GM18505 (cell line): ENCODE measurements around the gene DKK1.
"Not testable (repeated sequence)": the region's sequence is repeated elsewhere in the genome, so short reads cannot be mapped to it uniquely, and the experiment has no call there.

ENCODE experiments used
- ATAC-seq: cut with Tn5 transposase; IDR thresholded peaks from one replicate; pipeline ENCODE4 v1.9.1; 2021; ENCODE audit not compliant: unreplicated experiment
- POLR2A ChIP-seq: IDR thresholded peaks from 4 replicates; pipeline ENCODE4 v1.6.1; 2011; ENCODE audit warnings: borderline replicate concordance; ENCODE audit not compliant: insufficient read depth, insufficient read length; ENCODE audit errors: extremely low read depth

Gene DKK1

DNA sequence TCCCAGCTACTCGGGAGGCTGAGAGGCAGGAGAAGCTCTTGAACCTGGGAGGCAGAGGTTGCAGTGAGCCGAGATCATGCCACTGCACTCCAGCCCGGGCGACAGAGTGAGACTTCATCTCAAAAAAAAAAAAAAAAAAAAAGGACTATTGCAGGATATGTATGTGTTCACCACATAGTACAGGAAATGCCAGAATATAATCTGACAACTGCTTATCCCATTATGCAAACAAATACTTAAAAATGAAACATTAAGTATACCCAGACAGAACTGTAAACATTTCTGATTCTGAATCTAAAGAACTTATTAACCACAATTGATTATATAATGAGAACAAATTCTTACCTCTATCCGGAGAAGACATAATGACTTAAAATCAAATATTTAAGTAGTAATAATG is 18.7 kb downstream of the DKK1 start:
- no peak for ATAC-seq
- no peak for TF ChIP-seq POLR2A

GRCh38 chr10:52334595-52334994 is 20.5 kb downstream of the DKK1 start:
- no peak for TF ChIP-seq POLR2A
- no peak for ATAC-seq

GRCh38 chr10:52335665-52336064 is 21.6 kb downstream of the DKK1 start:
- ATAC-seq, result no peak

DNA sequence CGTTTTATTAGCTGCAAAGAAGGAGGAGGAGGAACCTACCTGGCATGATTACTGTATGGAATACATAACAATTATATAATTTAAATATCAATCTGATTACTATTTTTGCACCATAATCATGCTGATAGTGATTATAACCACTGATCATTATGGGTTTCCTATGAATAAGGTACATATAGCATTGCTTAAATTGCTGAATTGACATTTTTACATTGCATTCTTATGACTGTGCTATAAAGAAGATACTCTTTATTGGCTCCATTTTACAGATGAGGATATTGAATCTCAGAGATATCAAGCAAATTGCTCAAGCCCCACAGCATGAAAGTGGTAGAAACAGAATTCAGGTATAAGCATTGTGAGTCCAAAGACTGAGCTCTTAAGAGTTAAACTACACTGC is 23.1 kb downstream of the DKK1 start:
- ATAC-seq, result no peak
- TF ChIP-seq POLR2A, result no peak

More at GRCh38 chr10:52335665-52336064, 21.6 kb downstream of the DKK1 start:
- no peak for TF ChIP-seq POLR2A

DNA sequence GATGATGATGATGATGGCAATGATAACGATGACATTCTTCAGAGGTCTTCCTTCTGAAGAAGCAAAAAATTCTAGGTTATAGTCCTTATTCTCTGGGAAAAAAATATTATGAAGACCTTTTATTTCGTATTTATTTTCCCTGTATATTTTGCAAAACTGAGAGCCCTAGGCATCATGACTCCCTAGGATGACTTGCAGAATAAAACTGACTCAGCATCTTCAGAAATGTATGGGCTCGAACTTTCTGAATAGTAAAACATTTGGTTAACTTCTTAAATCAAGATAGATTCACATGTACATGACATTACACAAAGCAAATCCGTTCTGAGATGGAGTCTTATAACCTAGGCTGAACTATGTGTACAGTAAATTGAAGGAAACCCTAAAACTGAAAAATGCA is 29.4 kb downstream of the DKK1 start:
- ATAC-seq, result no peak
- no peak for TF ChIP-seq POLR2A

DNA sequence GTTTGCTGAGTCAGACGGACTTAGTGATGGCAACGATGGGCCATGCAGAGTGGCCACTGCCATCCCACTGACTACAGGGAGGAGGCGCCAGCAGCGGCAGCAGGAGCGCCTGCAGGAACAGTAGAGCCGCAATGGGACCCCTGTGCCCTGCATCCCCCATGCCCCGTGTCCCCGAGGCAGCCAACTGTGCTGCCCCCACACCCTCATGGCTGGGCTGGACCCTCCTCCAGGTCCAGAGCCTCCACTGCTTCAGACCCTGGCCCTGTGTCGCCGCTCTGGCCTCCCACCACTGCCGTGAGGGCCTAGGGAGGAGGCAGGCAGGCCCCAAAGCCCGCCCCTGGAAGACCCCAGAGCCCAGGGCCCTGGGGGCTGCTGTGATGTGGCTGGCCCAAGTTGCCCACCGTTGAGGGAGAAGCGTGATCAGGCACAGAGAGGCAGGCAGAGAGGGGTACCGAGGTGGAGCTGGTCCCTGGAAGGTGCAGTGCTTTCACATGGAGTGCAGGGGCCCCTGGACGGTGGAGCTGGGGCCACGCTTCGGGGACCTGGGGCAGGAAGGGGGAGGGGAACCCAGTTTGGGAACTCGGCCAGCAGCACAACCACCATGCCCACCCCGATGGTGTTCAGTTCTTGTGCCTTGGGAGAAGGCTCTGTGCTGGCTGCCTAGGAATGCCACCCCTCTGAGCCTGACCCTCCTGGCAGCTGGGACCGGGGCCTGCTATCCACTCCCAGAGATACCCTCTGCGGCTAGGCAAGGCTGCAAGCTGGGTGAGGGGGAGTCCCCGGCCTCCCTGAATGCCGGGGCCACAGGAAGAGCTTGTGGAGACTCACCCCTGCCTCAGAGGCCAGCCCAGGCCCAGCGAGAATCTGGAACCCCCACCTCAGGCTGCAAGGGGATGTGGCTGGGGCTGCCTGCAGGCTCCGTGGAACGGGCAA is 32.6 kb downstream of the DKK1 start:
- ATAC-seq, result no peak
- TF ChIP-seq POLR2A, result no peak

GRCh38 chr10:52347327-52347667 is 33.2 kb downstream of the DKK1 start:
- no peak for ATAC-seq
- no peak for TF ChIP-seq POLR2A

DNA sequence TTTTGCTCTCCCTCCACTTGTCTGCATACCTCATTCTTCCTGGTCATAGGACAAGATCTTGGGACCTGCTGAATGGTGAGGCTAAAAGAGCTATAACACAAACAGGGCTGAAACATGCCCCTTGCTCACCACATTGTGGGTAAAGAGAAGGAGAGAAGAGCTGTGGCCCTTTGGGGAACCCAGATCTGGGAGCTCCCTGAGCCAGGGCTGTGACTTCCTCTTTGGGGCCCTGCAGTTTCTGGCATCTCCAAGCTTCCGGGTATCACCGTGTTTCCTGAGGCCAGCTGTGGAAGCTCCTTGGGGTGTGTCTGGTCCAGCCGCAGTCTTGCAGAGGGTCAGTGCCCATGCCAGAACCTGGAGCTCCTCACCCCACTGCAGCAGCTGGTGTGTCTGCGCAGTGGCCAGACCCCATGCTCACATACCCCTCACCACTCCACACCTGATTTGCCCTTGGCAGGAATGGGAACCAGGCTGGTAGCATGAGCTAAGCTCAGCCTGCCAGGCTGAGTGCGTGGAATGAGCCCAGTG is 34.0 kb downstream of the DKK1 start:
- TF ChIP-seq POLR2A, result no peak
- ATAC-seq, result no peak

- ATAC-seq, result no peak
- no peak for TF ChIP-seq POLR2A
Measured at GRCh38 chr10:52351914-52352330, 37.8 kb downstream of the DKK1 start.

DNA sequence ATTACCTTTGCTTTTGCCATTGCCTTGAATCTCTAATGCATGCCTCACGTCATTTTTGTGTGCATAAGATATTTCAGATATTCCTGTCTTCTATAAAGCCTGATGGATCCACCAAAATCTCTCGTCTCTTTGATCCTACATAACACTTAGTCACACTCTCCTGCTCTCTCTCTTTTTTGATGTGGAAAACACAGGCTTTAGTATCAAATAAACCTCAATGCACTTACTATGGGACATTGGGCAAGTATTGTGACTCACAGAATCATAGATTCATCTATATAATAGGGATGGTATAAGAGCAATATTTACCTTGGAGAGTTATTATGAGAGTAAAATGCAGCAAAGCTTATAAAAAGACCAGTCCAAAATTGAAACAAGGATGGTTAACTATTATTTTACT is 39.1 kb downstream of the DKK1 start:
- no peak for ATAC-seq
- TF ChIP-seq POLR2A, result no peak

- ATAC-seq, result no peak
Measured at GRCh38 chr10:52353960-52354394, 39.9 kb downstream of the DKK1 start.

GRCh38 chr10:52357971-52358370 is 43.9 kb downstream of the DKK1 start:
- no peak for TF ChIP-seq POLR2A
- no peak for ATAC-seq

More at GRCh38 chr10:52353960-52354394, 39.9 kb downstream of the DKK1 start:
- no peak for TF ChIP-seq POLR2A

DNA sequence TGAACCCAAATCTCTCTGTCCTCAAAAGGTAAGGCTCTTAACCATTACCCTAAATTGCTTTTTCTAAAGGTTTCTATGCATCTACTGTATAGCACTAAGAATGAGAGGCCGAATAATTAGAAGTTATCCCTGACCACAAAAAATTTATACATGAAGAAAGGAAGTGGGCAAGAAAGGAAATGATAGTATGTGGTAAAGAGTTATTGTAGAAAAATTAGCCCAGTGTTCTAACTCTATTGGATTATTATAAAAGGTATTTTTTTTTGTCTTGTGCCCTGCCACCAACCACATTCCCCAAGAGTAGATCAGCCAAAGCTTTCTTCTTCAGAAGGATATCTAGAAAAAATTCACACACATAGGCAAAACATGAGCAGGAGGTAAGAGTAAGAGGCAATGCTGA is 45.4 kb downstream of the DKK1 start:
- TF ChIP-seq POLR2A, result no peak

GRCh38 chr10:52365547-52366432 is 51.7 kb downstream of the DKK1 start:
- not testable (repeated sequence) for ATAC-seq

More for the DNA sequence above, 45.4 kb downstream of the DKK1 start:
- no peak for ATAC-seq
